GM21367 (cell line): ENCODE results near the gene MAP3K3.
A peak's percentile ranks its signal among the peaks of the same experiment; 100 is the strongest.

Experiments
- ATAC-seq: cut with Tn5 transposase; IDR thresholded peaks from one replicate; pipeline ENCODE4 v1.9.1; 2021; ENCODE audit not compliant: unreplicated experiment

The MAP3K3 gene

DNA sequence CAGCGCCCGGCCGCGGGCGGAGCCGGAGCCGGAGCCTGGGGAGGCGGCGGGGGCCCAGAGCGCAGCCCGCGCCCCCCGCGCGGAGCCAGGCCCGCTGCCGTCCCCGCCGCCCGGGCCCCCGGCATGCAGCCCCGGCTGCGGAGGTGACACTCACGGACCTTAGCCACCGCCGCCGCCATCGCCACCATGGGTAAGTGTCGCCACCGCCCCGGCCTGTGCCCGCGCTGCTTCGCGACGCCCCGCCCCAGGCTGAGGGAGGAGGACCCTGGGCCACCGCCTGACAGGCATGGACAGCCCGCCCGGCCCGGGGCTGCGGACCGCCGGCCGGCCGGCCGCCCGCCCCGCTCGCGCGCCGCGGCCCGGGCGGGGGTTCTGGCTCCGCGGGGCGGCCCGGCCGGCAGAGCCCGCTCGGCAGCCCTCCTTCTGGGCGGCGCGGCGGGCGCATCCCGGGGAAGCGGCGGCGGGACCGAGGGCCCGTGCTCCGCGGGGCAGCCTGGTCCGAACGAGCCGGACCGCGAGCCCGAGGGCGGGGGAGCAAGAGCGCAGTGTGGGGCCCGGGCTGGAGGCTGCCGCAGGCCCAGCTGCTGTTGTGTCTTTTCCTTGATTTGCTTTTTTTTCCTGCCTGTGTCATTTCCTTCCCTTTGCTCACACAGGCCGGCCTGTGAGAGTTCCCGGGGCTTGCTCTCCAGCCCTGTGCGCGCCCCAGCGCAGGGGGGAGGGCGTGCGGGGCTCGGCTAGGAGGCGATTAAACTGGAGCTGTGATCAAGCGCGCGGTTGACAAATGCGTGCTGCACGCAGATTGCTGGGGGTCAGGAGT, 565 bp downstream of the MAP3K3 start:
- peak; percentile 24 for ATAC-seq

DNA sequence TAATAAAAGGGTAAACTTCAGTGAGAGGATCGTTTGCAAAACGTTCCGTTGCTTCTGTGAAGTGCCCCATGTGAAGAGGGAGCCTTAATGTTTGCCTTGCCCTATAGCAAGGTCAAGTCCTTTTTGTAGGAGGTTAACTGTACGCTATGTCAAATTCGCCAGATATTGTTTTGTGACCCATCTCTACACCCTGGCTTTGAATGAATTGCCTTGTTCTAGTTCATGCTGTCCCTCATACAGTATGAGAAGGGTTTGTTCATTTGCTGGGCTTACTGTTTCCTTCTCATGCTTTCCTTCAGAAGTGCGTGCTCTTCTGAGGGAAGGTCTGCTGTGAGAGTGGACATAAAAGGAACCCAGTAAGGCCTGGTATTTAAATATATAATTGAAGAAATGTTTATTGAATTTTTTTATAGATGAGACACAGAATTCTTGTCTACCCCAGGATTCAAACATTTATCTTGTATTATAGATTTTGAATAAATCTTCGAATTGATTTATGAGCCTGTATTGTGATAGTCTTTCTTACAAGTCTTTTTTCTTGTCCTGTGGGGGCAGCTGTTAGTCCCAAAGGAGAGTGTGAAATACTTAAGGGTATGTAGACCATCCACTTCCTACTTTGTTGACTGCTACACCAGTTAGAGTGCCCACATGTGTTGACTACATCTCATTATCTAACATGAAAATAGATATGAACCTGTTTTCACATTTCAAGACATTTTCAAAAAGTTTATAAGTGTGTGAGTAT, 1.7 kb downstream of the MAP3K3 start:
- no peak for ATAC-seq

DNA sequence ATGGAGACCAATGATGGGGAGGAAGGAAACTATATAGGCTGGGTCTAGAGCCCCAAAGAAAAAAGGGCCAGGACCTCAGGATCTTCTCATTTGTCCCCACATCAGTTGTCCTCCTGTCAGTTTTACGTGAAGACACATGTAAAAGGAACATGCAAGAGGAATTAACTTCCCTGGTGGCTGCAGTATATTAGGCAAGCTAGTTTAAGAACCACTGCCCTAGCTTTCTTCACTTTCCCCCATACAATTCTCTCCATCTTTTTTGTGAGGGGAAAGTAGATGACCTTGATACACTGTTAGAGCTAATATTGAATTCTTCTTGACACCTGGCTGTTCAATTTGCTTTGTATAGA, 2.3 kb downstream of the MAP3K3 start:
- ATAC-seq: no peak

DNA sequence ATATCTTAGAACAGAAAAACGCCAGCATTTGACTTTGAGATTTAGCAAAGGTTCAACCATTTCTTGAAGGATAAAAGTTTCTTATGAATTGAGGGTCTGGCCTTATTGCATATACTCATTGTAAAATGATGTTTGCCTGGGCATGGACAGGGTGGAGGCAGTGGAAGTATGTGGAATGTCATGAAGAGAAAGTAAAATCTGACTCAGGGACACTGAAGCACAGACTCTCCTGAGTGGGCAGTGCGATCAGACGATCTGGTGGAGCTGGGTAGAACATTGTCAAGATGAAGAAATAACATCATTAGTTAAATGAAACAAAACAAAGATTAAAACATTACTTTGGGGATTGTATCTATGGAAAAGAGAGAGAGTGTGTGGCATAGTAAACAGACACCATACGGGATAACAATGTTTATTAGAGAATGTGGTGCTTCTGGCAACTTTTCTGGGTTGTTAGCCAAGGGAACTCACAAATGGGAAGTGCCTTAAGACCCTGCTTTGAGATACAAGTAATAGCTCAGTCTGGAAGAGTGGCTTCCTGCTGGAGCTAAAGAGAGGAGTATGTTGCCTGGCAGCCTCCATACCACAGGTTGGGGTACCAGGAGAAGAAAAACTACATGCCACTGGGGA, 4.4 kb downstream of the MAP3K3 start:
- no peak for ATAC-seq

DNA sequence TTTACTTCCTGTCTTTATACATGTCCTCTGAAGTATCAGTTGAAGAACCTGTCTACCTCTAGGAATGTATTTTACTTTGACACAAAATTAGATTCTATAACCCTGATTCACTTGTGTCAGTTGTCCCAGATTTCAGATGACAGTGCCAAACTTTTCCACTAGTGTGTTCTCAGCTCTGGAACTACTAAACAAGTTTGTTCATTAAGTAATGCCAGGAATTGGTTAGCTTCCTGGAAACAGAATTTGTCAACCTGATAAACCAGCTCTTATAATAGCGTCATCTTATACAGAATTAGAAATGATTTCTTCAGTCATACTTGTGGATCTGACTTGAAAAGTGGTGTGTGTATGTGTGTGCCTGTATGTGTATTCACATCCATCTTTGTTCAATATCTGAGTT, 7.4 kb downstream of the MAP3K3 start:
- no peak for ATAC-seq

DNA sequence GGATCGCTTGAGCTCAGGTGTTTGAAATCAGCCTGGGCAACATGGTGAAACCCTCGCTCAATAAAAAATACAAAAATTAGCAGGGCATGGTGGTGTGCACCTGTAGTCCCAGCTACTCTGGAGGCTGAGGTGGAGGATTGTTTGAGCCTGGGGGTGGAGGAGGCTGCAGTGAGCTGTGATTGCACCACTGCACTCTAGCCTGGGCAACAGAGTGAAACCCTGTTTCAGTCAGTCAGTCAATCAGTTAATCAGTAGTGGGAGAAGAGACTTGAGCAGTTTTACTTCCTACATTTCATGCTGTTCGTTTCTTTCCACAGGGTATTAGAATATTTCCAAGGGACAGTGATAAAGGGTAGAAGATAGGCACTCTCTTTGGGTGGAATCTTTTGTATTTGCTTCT, 8.8 kb downstream of the MAP3K3 start:
- ATAC-seq: no peak

DNA sequence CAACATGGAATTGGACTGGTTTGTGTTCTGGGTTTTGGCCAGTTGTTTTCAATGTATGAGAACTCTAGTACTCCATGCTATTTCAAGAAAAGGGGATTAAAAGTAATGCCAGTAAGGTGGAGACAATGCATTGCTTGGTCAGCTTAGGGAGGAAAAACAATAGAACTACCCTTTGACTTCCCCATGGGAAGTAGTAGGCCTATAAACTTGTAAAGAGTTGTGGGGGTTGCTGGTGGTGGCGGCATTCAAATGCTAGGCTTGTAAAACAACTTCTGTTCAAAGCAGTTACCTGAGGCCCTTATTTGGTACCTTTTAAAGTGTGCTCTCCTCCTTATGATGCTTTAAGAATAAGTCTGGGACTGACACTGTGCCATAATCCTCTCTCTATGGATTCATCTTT, 9.4 kb downstream of the MAP3K3 start:
- no peak for ATAC-seq

DNA sequence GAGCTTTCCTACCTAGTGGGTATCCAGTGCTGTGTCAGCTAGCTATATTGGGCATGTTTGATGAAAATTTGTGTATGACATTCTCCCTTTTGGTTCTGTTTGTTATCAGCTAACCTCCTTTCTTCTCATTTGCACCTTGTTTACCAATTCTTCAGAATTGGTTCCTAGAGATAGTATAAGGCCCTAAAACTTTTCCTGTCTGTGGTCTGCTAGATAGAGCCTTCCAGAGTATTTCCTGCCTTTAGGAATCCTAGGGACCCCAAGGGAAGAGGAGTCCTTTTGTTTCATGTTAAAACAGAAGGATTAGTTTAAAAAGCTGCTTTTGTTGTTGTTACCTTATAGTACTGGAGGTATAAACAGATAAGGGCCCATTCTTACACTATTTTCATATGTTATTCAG, 11.5 kb downstream of the MAP3K3 start:
- ATAC-seq: no peak

DNA sequence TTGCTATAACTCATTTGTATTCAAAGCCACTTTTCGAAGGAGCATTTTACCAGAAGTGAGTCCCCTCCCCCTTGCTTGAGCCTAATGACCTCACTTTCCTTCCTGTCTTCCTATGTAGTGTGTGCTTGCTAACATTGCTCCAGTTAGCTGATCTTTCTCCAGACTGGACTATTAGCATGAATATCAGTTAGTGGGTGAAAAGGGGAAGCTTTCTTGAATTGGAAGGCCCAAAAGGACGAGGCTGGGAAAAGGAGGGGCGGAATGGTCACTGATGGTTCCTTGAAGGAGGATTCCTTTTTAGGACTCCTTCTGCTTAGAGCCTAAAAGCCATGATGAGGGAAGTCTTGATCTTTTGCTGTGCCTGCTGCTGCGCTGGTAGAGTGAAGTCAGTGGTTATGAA, 11.9 kb downstream of the MAP3K3 start:
- no peak for ATAC-seq

DNA sequence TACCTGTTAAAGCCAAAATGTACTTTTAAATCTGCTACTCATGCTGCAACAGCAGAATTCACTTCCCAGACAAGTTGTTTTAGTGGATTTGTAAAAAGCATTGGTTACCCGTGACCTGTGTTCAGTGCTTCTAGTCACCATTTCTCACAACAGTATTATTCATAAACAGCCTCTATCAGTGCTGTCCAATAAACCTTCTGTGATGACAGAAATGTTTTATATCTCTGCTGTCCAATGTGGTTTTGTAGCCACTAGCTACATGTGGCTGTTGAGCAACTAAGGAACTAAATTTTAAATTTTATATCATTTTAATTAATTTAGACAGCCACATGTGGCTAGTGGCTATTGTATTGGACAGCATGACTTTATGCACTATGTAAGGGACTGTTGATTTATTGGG, 12.6 kb downstream of the MAP3K3 start:
- no peak for ATAC-seq

DNA sequence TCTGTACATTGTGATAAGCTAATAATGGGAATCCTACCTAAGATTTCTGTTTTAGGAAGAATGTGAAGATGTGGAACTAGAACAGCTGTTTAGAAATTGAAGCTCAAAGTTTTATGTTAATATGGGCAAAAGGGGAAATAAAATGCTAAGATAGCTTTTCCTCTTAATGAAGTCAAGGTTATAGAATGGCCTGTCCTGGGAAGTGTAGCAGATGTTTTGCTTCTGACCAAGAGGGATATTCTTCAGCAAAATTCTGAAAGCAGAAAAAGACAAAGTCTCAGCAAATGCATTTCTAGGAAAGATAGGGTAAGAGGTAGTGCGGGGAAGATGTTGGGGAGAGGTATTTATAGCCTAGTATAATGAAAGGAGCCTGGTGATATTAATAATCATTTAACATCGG, 13.1 kb downstream of the MAP3K3 start:
- ATAC-seq: no peak

DNA sequence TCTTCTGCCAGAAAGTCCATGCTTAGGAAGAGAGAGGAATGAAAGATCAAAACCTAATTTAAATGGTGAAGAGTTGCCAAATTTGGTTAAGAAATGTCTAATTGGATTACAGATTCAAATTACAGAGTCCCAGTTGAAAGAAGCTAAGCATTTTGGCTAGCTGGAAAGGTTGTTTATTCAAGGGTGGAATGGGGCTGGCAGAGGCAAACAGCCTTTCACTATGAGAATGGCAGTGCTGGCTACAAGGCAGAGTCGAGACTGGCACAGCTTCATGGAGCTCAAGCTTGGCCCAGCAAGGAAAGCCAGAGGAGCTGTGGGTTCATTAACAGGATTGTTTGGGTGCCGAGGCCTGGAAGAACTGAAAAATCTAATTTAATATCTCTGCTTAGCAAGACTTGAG, 13.6 kb downstream of the MAP3K3 start:
- no peak for ATAC-seq

DNA sequence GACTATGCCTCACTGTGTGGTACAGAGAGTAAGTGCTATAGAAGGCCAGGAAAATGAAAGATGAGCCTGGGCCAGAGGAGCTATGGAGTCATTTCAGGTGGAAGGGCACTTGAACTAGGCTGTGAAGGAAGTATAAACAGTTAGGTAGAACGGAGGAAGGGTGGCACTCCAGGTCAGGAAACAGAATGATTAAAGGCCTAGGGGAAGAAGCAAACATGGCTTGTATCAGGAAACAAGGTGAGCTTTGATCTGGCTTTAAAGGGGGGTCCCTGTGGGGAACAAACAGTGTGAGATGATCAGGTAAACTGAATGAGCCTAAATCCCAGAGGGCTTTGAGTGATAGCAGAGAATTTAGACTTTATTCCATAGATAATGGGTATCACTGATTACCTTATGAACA, 16.9 kb downstream of the MAP3K3 start:
- ATAC-seq: no peak

DNA sequence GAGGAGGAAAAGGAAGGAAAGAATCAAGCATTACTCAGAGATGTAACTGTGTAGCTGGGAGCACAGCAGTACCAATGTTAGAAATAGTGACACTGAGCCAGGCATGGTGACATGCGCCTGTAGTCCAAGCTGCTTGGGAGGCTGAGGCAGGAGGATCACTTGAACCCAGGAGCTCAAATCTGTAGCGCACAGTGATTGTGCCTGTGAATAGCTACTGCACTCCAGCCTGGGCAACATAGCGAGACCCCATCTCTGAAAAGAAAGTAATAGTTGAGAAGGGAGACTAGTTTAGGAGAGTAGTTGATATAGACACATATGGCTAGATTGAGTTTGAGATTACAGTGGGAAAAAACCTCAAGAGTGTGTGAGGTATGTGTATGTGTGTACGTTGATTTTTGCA, 17.8 kb downstream of the MAP3K3 start:
- ATAC-seq: no peak

DNA sequence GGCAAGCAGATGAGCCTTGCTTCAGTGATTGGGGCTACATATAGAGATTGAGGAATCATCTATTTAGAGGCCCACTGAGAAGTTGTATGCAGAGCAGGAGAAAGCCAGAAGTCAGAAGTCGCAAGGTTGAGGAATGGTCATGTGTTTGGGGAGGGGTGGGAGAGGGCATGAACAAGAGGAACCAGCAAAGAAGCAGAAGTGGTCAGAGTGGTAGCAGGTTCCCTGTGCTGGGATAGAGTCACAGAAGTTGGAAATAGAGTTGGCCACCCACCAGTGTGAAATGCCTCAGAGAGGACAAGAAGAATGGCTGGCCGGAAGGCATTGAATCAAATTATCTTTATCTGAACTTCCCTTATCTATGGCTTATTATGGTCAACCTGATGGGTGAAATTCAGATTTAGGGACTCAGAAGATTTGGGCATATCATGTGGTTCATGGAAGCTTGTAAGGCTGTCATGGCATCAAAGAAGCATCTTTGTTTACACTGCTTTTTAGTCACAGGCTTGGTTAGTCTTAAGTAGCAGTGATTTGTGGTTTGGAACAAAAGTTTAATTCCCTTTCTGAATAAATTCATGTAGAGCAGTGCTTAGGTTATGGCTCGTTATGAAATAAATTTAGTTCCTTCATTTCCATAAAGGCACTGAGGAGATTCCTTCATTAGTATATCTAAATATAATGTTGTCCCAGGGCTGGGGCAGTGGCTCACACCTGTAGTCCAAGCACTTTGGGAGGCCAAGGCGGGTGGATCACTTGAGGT, 19.7 kb downstream of the MAP3K3 start:
- ATAC-seq: no peak

DNA sequence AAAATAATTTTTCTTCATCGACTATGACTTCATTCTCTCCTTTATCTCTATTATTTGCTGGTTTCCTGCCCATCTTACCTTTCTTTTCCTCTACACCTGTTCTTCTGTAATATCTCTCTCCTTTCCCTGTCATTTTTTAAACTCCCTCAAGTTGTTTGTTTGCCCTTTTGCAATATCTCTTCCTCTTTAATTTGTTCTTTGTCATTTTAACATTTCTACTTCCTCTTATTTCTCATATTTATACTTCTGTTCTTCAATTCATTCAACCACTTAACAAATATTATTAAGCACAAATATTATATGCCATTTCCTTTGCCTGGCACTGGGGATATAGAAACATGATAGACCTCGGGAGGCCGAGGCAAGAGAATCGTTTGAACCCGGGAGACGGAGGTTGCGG, 22.6 kb downstream of the MAP3K3 start:
- no peak for ATAC-seq

DNA sequence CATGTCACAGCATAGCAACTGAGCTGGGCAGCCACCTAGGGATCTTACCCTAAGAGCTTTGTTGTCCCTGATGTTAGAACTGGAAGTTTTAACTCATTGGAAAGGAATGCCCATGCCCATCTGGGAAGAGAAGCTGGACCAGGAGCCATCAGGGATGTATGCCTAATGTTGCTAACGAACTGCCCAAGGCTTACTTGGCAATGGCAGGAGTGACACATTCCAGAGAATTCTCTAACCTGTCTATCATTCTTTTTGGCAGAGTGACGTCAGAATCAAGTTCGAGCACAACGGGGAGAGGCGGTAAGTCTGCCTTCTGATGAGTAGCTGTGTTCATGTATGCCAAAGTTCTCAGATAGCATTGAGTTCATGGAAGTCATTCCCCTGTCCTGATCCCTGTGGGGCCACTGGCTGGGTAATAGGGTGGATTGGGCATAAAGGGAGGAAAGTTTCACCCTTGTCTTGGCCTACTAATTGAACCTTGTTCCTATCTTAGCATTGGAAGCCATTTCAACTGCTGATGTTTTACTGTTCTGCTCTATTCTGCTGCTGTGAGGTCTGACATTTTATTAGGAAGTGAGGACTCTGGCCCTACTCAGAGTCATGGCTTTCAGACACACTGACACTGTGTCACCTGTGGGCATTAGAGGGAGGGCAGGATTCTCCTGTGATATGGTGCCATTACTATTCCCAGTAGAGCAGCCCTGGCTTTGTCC, 23.7 kb downstream of the MAP3K3 start:
- ATAC-seq: no peak

DNA sequence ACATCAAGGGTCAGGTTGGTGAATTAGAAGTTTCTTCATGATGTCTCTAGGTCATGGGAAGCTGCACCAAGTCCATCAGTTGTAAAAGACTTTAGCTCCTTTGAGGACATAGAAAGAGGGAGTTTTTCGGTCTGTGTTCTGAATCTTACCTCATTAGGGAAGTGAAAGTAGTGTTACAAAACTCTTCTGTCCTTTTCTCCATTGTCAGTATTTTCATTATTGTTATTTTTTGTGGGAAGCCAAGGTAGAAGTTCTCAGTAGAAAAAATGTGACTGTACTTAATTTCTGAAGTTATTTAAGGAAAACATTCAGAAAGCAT, 24.2 kb downstream of the MAP3K3 start:
- no peak for ATAC-seq

DNA sequence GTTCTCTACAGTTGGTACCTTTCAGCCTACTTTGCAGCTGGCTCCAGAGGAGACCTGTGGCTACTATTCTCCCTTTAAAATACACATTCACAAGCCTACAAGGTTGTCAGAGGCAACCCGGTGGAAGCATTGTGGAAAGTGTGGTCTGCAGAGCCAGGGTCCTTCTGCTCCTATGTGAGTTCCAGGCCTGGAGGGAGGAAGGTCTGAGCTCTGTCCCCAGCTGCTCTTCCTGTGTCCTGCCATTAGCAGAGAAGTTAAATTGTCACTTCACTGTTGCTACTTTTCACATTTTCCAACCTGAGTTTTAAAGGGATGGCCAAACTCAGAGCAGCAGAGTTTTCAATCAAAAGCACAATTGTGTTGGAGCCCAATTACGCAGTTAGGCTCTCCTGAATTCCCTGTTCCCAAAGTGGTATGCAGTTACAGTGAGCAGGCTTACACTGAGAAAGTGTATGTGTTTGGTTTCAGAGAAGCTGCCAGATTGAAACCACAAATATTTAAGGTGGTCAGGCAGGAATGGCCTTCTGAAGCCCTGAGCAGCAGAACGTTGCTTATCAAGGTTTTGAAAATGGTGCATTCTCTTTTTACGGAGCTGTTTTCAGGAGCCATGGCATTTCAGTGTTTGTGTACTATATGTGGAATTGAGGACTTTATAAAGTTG, 25.0 kb downstream of the MAP3K3 start:
- ATAC-seq: no peak

DNA sequence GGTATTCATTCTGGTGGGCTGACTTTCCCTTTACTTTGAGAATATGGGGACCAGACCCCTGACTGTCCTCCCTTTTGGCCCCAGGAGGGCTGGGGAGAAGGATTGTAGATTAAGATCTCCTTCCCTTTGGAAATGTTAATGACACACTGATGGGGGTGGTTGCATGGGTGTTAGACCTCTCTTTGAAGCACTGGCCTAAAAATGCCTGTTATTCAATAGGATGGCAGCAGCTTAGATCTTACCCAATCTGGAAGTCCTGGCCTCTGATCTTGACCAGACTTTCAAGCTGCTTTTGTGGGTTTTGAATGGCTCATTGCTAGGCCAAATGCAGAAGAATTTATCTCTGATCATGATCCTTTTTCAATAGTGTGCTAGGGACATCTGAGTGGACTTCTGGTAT, 25.7 kb downstream of the MAP3K3 start:
- no peak for ATAC-seq

DNA sequence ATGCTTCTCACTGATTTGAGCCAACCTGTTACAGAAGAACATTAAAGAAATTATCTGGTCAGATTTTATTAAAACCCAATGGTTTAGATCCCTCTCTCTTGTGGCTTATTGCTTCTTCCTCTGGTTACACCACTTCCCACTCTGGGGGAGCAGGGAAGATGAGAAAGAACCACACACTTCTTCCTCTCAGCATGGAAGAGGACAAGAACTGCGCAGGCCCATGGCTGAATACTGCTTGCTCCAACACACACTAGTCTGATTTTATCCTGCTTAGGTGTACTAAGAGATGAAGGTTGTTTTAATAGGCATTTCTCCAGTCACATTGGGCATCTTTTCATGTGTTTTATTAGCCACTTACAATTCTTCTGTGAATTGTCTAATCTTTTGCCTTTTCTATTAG, 27.6 kb downstream of the MAP3K3 start:
- ATAC-seq: no peak
